ENCODE results near the gene SNTG2. TPM values are rescaled to one million over a fixed set of nuclear protein-coding genes. Genes with fewer than 3 reads are reported as not detected.

Gene SNTG2
- polyA plus RNA-seq, 3 donors: not detected

- no peak overlapping the region for H3K27ac ChIP-seq (ENCODE audit: low read depth in 1 of 2, low read length in 2 of 2)
- WGBS (ENCODE audit: insufficient coverage): 83% methylated on average over 2 of the region's 5 CpGs
- H3K4me1 Mint-ChIP-seq: no peaks in the 10 kb centered on the region
- H3K27me3 Mint-ChIP-seq (ENCODE audit: low read depth in 3 of 3): peaks cover 0 to 3% (median 0%) of the 10 kb centered on the region in 3 donors
- peaks cover 23 to 27% of the 10 kb centered on the region in 2 donors for H3K9me3 ChIP-seq (replicated peaks in 1 of 2; ENCODE audit: control insufficient read depth in 1 of 2, insufficient read depth in 1 of 2, low read length in 2 of 2)
- no peak overlapping the region for H3K27ac Mint-ChIP-seq
- DNase-seq: no peak
- no peaks in the 10 kb centered on the region for H3K4me1 ChIP-seq (ENCODE audit: control insufficient read depth in 1 of 2, insufficient read depth in 2 of 2, low read length in 2 of 2)
- H3K36me3 Mint-ChIP-seq: no peaks in the 10 kb centered on the region
- intact Hi-C loops (cut with micrococcal nuclease): no loop called here
- no peak overlapping the region for H3K4me3 Mint-ChIP-seq
- H2AFZ ChIP-seq (ENCODE audit: insufficient read depth, low read depth, low read length, poor library complexity, severe bottlenecking): no peak overlapping the region
- no peak overlapping the region for H3K4me3 ChIP-seq (replicated peaks in 1 of 3; ENCODE audit: low read depth in 2 of 3, low read length in 3 of 3)
- H3K27me3 ChIP-seq (ENCODE audit: control insufficient read depth in 2 of 2, insufficient read depth in 2 of 2, low read length in 2 of 2): no peaks in the 10 kb centered on the region
- no peaks in the 10 kb centered on the region for H3K79me2 ChIP-seq (ENCODE audit: insufficient read depth, low read length)
- H3K9ac ChIP-seq (ENCODE audit: insufficient read depth, low read length, poor library complexity, severe bottlenecking): no peak overlapping the region
- TF ChIP-seq, protein P1, sequence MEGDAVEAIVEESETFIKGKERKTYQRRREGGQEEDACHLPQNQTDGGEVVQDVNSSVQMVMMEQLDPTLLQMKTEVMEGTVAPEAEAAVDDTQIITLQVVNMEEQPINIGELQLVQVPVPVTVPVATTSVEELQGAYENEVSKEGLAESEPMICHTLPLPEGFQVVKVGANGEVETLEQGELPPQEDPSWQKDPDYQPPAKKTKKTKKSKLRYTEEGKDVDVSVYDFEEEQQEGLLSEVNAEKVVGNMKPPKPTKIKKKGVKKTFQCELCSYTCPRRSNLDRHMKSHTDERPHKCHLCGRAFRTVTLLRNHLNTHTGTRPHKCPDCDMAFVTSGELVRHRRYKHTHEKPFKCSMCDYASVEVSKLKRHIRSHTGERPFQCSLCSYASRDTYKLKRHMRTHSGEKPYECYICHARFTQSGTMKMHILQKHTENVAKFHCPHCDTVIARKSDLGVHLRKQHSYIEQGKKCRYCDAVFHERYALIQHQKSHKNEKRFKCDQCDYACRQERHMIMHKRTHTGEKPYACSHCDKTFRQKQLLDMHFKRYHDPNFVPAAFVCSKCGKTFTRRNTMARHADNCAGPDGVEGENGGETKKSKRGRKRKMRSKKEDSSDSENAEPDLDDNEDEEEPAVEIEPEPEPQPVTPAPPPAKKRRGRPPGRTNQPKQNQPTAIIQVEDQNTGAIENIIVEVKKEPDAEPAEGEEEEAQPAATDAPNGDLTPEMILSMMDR (IDR thresholded peaks at IDR 0.05): no peak
- H3K4me2 ChIP-seq (replicated peaks; ENCODE audit: extremely low read depth, low read length, poor library complexity, severe bottlenecking): no peak overlapping the region
- H3K36me3 ChIP-seq (replicated peaks in 1 of 2; ENCODE audit: control insufficient read depth in 1 of 2, insufficient read depth in 2 of 2, low read length in 2 of 2): no peaks in the 10 kb centered on the region
- peaks cover 18 to 31% (median 24%) of the 10 kb centered on the region in 7 donors for H3K9me3 Mint-ChIP-seq
- no peaks in the 10 kb centered on the region for H4K20me1 ChIP-seq (ENCODE audit: insufficient read depth, low read length)
Observed at GRCh38 chr2:905833-906140, 44.9 kb upstream of the SNTG2 start.

DNA sequence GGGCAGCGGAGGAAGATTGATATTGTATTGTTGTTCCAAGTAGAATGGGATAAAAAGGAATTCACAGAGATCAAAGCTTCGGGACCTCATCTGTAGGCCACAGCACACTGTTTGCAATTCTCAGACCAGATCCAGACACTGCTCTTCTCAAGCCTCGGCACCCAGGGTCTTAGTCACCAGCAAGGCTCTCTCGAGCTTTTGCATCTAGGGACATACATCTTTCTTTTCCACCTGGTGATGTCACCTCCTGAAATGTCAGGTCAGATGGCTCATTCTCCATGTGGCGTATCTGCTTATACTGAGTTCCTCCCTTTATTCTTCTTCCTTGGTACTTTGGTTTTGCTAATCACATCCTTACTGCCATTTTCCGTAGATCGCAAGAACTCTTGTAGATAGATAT, 42.9 kb upstream of the SNTG2 start:
- Histone ChIP-seq H3K4me3 (replicated peaks in 1 of 3; ENCODE audit: low read depth in 2 of 3, low read length in 3 of 3) (no peak overlapping the region), H3K4me2 (replicated peaks; ENCODE audit: extremely low read depth, low read length, poor library complexity, severe bottlenecking) (no peak overlapping the region), H3K27ac (ENCODE audit: low read depth in 1 of 2, low read length in 2 of 2) (no peak overlapping the region), H3K36me3 (replicated peaks in 1 of 2; ENCODE audit: control insufficient read depth in 1 of 2, insufficient read depth in 2 of 2, low read length in 2 of 2) (no peaks in the 10 kb centered on the region), H3K4me1 (ENCODE audit: control insufficient read depth in 1 of 2, insufficient read depth in 2 of 2, low read length in 2 of 2) (no peaks in the 10 kb centered on the region), H4K20me1 (ENCODE audit: insufficient read depth, low read length) (no peaks in the 10 kb centered on the region), H2AFZ (ENCODE audit: insufficient read depth, low read depth, low read length, poor library complexity, severe bottlenecking) (no peak overlapping the region), H3K27me3 (ENCODE audit: control insufficient read depth in 2 of 2, insufficient read depth in 2 of 2, low read length in 2 of 2) (no peaks in the 10 kb centered on the region), H3K9ac (ENCODE audit: insufficient read depth, low read length, poor library complexity, severe bottlenecking) (no peak overlapping the region), H3K79me2 (ENCODE audit: insufficient read depth, low read length) (no peaks in the 10 kb centered on the region), H3K9me3 (replicated peaks in 1 of 2; ENCODE audit: control insufficient read depth in 1 of 2, insufficient read depth in 1 of 2, low read length in 2 of 2) (peaks cover 35 to 40% of the 10 kb centered on the region in 2 donors)
- no peak for DNase-seq
- no peaks in the 10 kb centered on the region for H3K4me1 Mint-ChIP-seq
- no peaks in the 10 kb centered on the region for H3K36me3 Mint-ChIP-seq
- no peak overlapping the region for H3K27ac Mint-ChIP-seq
- TF ChIP-seq, protein P1 (IDR thresholded peaks at IDR 0.05): no peak
- peaks cover 0 to 7% (median 0%) of the 10 kb centered on the region in 3 donors for H3K27me3 Mint-ChIP-seq (ENCODE audit: low read depth in 3 of 3)
- H3K4me3 Mint-ChIP-seq: no peak overlapping the region
- intact Hi-C loops (cut with micrococcal nuclease): no loop called here
- H3K9me3 Mint-ChIP-seq: peaks cover 23 to 39% (median 31%) of the 10 kb centered on the region in 7 donors
- 87% methylated on average over 6 of the region's 7 CpGs for WGBS (ENCODE audit: insufficient coverage)

Data from CD14-positive monocyte (primary cell).